ENCODE measurements around the gene RFX4.

The RFX4 gene

GRCh38 chr12:106783515-106783914 lies 200.7 kb downstream of the RFX4 start:
- H3K4me3 ChIP-seq (ENCODE audit: low read length in 2 of 2), result no peak overlapping the region
- no peak overlapping the region for H3K9ac ChIP-seq (ENCODE audit: low read depth in 1 of 2, low read length in 2 of 2)
- H3K9me3 ChIP-seq (ENCODE audit: control insufficient read depth in 2 of 2, low read length in 2 of 2), result no peaks in the 10 kb centered on the region
- no peaks in the 10 kb centered on the region for H3K27me3 ChIP-seq (ENCODE audit: control insufficient read depth in 2 of 2, insufficient read depth in 2 of 2, low read length in 2 of 2)
- peaks cover 0 to 4% of the 10 kb centered on the region in 2 donors for H3K36me3 ChIP-seq (ENCODE audit: control insufficient read depth in 2 of 2, insufficient read depth in 2 of 2, low read length in 2 of 2)
- H3K27ac ChIP-seq (ENCODE audit: low read depth in 2 of 2, low read length in 2 of 2), result no peak overlapping the region
- H3K4me1 ChIP-seq (ENCODE audit: control insufficient read depth in 2 of 2, insufficient read depth in 2 of 2, low read length in 2 of 2), result no peaks in the 10 kb centered on the region

- Histone ChIP-seq H3K4me3 (ENCODE audit: low read length in 2 of 2) (no peak overlapping the region), H3K4me1 (ENCODE audit: control insufficient read depth in 2 of 2, insufficient read depth in 2 of 2, low read length in 2 of 2) (no peaks in the 10 kb centered on the region), H3K27ac (ENCODE audit: low read depth in 2 of 2, low read length in 2 of 2) (no peak overlapping the region), H3K9me3 (ENCODE audit: control insufficient read depth in 2 of 2, low read length in 2 of 2) (no peaks in the 10 kb centered on the region), H3K27me3 (ENCODE audit: control insufficient read depth in 2 of 2, insufficient read depth in 2 of 2, low read length in 2 of 2) (no peaks in the 10 kb centered on the region), H3K36me3 (ENCODE audit: control insufficient read depth in 2 of 2, insufficient read depth in 2 of 2, low read length in 2 of 2) (peaks cover 2 to 10% of the 10 kb centered on the region in 2 donors), H3K9ac (ENCODE audit: low read depth in 1 of 2, low read length in 2 of 2) (no peak overlapping the region)
These were observed 207.2 kb downstream of the RFX4 start for GRCh38 chr12:106790020-106790419.

DNA sequence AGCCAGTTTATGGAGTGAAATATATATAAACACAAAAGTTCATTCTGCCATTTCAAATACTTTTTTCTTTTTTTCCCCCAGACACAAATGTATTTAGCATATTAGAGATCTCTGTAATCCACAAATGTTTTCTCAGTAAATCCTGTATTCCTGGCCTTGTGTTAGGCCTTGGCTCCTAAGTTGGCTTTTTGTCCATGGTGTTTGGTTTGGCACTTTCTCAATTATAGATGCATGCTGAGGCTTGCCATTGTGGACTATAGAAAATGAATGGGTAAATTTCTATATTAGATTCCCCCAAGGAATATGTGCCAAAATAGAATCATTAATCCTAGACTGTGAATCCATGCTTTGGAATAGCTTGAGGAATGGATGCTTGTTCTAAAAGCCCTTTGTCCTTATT lies 208.7 kb downstream of the RFX4 start:
- Histone ChIP-seq H3K9me3 (ENCODE audit: control insufficient read depth in 2 of 2, low read length in 2 of 2) (no peaks in the 10 kb centered on the region), H3K27me3 (ENCODE audit: control insufficient read depth in 2 of 2, insufficient read depth in 2 of 2, low read length in 2 of 2) (no peaks in the 10 kb centered on the region), H3K4me1 (ENCODE audit: control insufficient read depth in 2 of 2, insufficient read depth in 2 of 2, low read length in 2 of 2) (no peaks in the 10 kb centered on the region), H3K27ac (ENCODE audit: low read depth in 2 of 2, low read length in 2 of 2) (no peak overlapping the region), H3K36me3 (ENCODE audit: control insufficient read depth in 2 of 2, insufficient read depth in 2 of 2, low read length in 2 of 2) (peaks cover 2 to 10% of the 10 kb centered on the region in 2 donors), H3K4me3 (ENCODE audit: low read length in 2 of 2) (no peak overlapping the region), H3K9ac (ENCODE audit: low read depth in 1 of 2, low read length in 2 of 2) (no peak overlapping the region)

GRCh38 chr12:106794369-106794768 lies 211.6 kb downstream of the RFX4 start:
- no peaks in the 10 kb centered on the region for H3K9me3 ChIP-seq (ENCODE audit: control insufficient read depth in 2 of 2, low read length in 2 of 2)
- H3K27ac ChIP-seq (ENCODE audit: low read depth in 2 of 2, low read length in 2 of 2), result no peak overlapping the region
- no peak overlapping the region for H3K4me3 ChIP-seq (ENCODE audit: low read length in 2 of 2)
- peaks cover 2 to 10% of the 10 kb centered on the region in 2 donors for H3K36me3 ChIP-seq (ENCODE audit: control insufficient read depth in 2 of 2, insufficient read depth in 2 of 2, low read length in 2 of 2)
- no peak overlapping the region for H3K9ac ChIP-seq (ENCODE audit: low read depth in 1 of 2, low read length in 2 of 2)
- H3K4me1 ChIP-seq (ENCODE audit: control insufficient read depth in 2 of 2, insufficient read depth in 2 of 2, low read length in 2 of 2), result no peaks in the 10 kb centered on the region
- H3K27me3 ChIP-seq (ENCODE audit: control insufficient read depth in 2 of 2, insufficient read depth in 2 of 2, low read length in 2 of 2), result no peaks in the 10 kb centered on the region

GRCh38 chr12:106801167-106801708 lies 218.4 kb downstream of the RFX4 start:
- Histone ChIP-seq H3K9ac (ENCODE audit: low read depth in 1 of 2, low read length in 2 of 2) (no peak overlapping the region), H3K9me3 (ENCODE audit: control insufficient read depth in 2 of 2, low read length in 2 of 2) (no peaks in the 10 kb centered on the region), H3K36me3 (ENCODE audit: control insufficient read depth in 2 of 2, insufficient read depth in 2 of 2, low read length in 2 of 2) (peaks cover 0 to 2% of the 10 kb centered on the region in 2 donors), H3K4me1 (ENCODE audit: control insufficient read depth in 2 of 2, insufficient read depth in 2 of 2, low read length in 2 of 2) (peaks cover 0 to 3% of the 10 kb centered on the region in 2 donors), H3K27ac (ENCODE audit: low read depth in 2 of 2, low read length in 2 of 2) (no peak overlapping the region), H3K27me3 (ENCODE audit: control insufficient read depth in 2 of 2, insufficient read depth in 2 of 2, low read length in 2 of 2) (no peaks in the 10 kb centered on the region), H3K4me3 (ENCODE audit: low read length in 2 of 2) (no peak overlapping the region)

- Histone ChIP-seq H3K9me3 (ENCODE audit: control insufficient read depth in 2 of 2, low read length in 2 of 2) (no peaks in the 10 kb centered on the region), H3K9ac (ENCODE audit: low read depth in 1 of 2, low read length in 2 of 2) (no peak overlapping the region), H3K4me1 (ENCODE audit: control insufficient read depth in 2 of 2, insufficient read depth in 2 of 2, low read length in 2 of 2) (peaks cover 0 to 3% of the 10 kb centered on the region in 2 donors), H3K36me3 (ENCODE audit: control insufficient read depth in 2 of 2, insufficient read depth in 2 of 2, low read length in 2 of 2) (peaks cover 0 to 2% of the 10 kb centered on the region in 2 donors), H3K4me3 (ENCODE audit: low read length in 2 of 2) (no peak overlapping the region), H3K27ac (ENCODE audit: low read depth in 2 of 2, low read length in 2 of 2) (no peak overlapping the region), H3K27me3 (ENCODE audit: control insufficient read depth in 2 of 2, insufficient read depth in 2 of 2, low read length in 2 of 2) (no peaks in the 10 kb centered on the region)
These were observed 219.2 kb downstream of the RFX4 start for GRCh38 chr12:106801830-106802533.

DNA sequence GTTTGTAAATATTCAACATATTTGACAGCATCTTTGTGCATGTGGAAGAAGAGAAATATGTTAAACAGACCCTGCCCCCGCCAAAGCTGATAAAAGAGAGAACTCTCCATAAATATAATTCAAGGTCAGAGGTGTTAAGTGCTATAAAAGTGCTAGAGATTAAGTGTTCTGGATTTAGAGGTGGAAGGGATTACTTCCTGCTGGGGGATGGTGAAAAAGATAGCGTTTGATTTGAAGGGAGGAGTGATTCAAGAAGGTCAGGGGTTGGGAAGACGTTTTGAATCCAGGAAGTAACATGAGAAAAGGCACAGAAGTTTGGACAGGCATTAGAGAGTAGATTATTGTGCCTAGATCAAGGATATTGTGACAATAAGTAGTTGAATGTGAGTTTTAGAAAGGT lies 221.9 kb downstream of the RFX4 start:
- Histone ChIP-seq H3K4me1 (ENCODE audit: control insufficient read depth in 2 of 2, insufficient read depth in 2 of 2, low read length in 2 of 2) (peaks cover 0 to 3% of the 10 kb centered on the region in 2 donors), H3K9me3 (ENCODE audit: control insufficient read depth in 2 of 2, low read length in 2 of 2) (no peaks in the 10 kb centered on the region), H3K27ac (ENCODE audit: low read depth in 2 of 2, low read length in 2 of 2) (no peak overlapping the region), H3K9ac (ENCODE audit: low read depth in 1 of 2, low read length in 2 of 2) (no peak overlapping the region), H3K4me3 (ENCODE audit: low read length in 2 of 2) (no peak overlapping the region), H3K36me3 (ENCODE audit: control insufficient read depth in 2 of 2, insufficient read depth in 2 of 2, low read length in 2 of 2) (peaks cover 0 to 5% of the 10 kb centered on the region in 2 donors), H3K27me3 (ENCODE audit: control insufficient read depth in 2 of 2, insufficient read depth in 2 of 2, low read length in 2 of 2) (no peaks in the 10 kb centered on the region)
